Psoas muscle (tissue), 8 donors: ENCODE measurements around the gene OR51F2. TPM values are rescaled to one million over a fixed set of nuclear protein-coding genes. Genes with fewer than 3 reads are reported as not detected.
"Not testable (repeated sequence)": the region's sequence is repeated elsewhere in the genome, so short reads cannot be mapped to it uniquely, and the experiment has no call there.

ENCODE experiments used
- ATAC-seq, 4 donors: fragments of 200-7000 bp; cut with Tn5 transposase; one replicate each; pipeline ENCODE4 v1.9.1; 2020; ENCODE audit warnings: moderate library complexity in 3 of 4, mild to moderate bottlenecking in 2 of 4
- DNase-seq, 2 donors: peaks; one replicate each; pipeline ENCODE4 v3.0.0-alpha.2; 2020
- H3K27ac ChIP-seq: fragments of 200-600 bp; one replicate; pipeline ENCODE4 v1.8.0; 2022
- H3K27me3 ChIP-seq, 3 donors: fragments of 200-600 bp in 1 of 3; one replicate each; pipeline versions ENCODE4 v1.6.1 to v1.8.0; 2013 to 2022; ENCODE audit warnings: low read length in 2 of 3, mild to moderate bottlenecking in 2 of 3, moderate library complexity in 1 of 3; ENCODE audit not compliant: insufficient read depth in 3 of 3
- H3K36me3 ChIP-seq, 2 donors: fragments of 200-600 bp in 1 of 2; one replicate each; pipeline versions ENCODE4 v1.6.1 to v1.8.0; 2013 to 2022; ENCODE audit warnings: low read depth in 1 of 2, mild to moderate bottlenecking in 1 of 2, moderate library complexity in 1 of 2; ENCODE audit not compliant: insufficient read depth in 1 of 2
- H3K4me1 ChIP-seq: fragments of 200-600 bp; one replicate; pipeline ENCODE4 v1.8.0; 2022
- H3K4me3 ChIP-seq: fragments of 200-600 bp; one replicate; pipeline ENCODE4 v1.8.0; 2022; ENCODE audit warnings: mild to moderate bottlenecking
- H3K9me3 ChIP-seq: fragments of 200-600 bp; one replicate; pipeline ENCODE4 v1.8.0; 2022
- CTCF ChIP-seq: fragments of 200-600 bp; IDR thresholded peaks from one replicate; pipeline ENCODE4 v1.8.0; 2022; ENCODE audit warnings: antibody characterized with exemption
- WGBS, 3 donors: extraction: QIAGEN DNeasy Blood & Tissue Kit; methylation state at CpG; one replicate each; pipeline versions ENCODE4 v1.1.6 to v1.1.7; 2013; 5-methylcytosine and 5-hydroxymethylcytosine counted together
- intact Hi-C, 2 donors: fragments of 100-400 bp; cut with DNase I; formaldehyde crosslinking; loops; one replicate each; pipeline versions ENCODE4 v1.11.0 to v1.14.2; 2022
- polyA plus RNA-seq, 3 donors: library from polyadenylated mRNA; stranded (reverse); fragments of 200-250 nt; gene quantifications; one replicate each; pipeline ENCODE4 v1.2.3, GENCODE V29; 2013
- total RNA-seq, 4 donors: library from RNA; stranded (reverse); fragmentation: NEBNext Ultra II Directional in 2 of 4; extraction: Animal tissue kit (Norgen Biotek cat#: 25700) in 2 of 4; gene quantifications; one replicate each; pipeline versions ENCODE4 v1.2.1 to v1.2.4, GENCODE V29; 2021 to 2023
- donor health status: healthy with polysubstance abuse.
- donor health status: DM: no; HTN: no; CAD: no; lungs with moderate emphysema.
- donor health status: Bipolar disorder and iron deficiency.
- donor health status: healthy.
- donor health status: DM: yes; HTN: yes; CAD: no.
- donor health status: DM: no; HTN: no; CAD: no.
- donor health status: DM: no; HTN: no; CAD: no.
- donor health status: DM: yes; HTN: yes; CAD: no.

The OR51F2 gene
- total and polyA plus RNA-seq, 7 donors: not detected

- Histone ChIP-seq H3K4me1 (no peaks in the 10 kb centered on the region), H3K27ac (no peak overlapping the region), H3K27me3 (no peaks in the 10 kb centered on the region), H3K4me3 (no peak overlapping the region), H3K36me3 (no peaks in the 10 kb centered on the region), H3K9me3 (no peaks in the 10 kb centered on the region)
- TF ChIP-seq CTCF: no peak
- ATAC-seq (no peak), DNase-seq (no peak)
- WGBS, 3 donors: 23 to 32% (median 28%) methylated on average over 4 of the region's 4 CpGs
- intact Hi-C loops: no loop called here
Observed at GRCh38 chr11:4851033-4851432, 29.9 kb downstream of the OR51F2 start.

GRCh38 chr11:4854286-4854685, 33.2 kb downstream of the OR51F2 start:
- DNase-seq, H3K4me3 ChIP-seq, H3K27ac ChIP-seq, H3K27me3 ChIP-seq, H3K4me1 ChIP-seq, H3K9me3 ChIP-seq, ATAC-seq, H3K36me3 ChIP-seq, intact Hi-C loops: not testable (repeated sequence)
- WGBS, 3 donors: 89 to 92% (median 91%) methylated on average over 7 of the region's 7 CpGs

GRCh38 chr11:4862447-4863236, 41.5 kb downstream of the OR51F2 start:
- no peaks in the 10 kb centered on the region for H3K9me3 ChIP-seq
- no peak for TF ChIP-seq CTCF
- DNase-seq: no peak
- no peak overlapping the region for H3K4me3 ChIP-seq
- H3K36me3 ChIP-seq: no peaks in the 10 kb centered on the region
- no peaks in the 10 kb centered on the region for H3K27me3 ChIP-seq
- ATAC-seq: no peak
- intact Hi-C loops: no loop called here
- H3K27ac ChIP-seq: no peak overlapping the region
- H3K4me1 ChIP-seq: no peaks in the 10 kb centered on the region

GRCh38 chr11:4863876-4864275, 42.8 kb downstream of the OR51F2 start:
- H3K4me1 ChIP-seq: no peaks in the 10 kb centered on the region
- H3K4me3 ChIP-seq: no peak overlapping the region
- intact Hi-C loops: no loop called here
- H3K27me3 ChIP-seq: no peaks in the 10 kb centered on the region
- no peaks in the 10 kb centered on the region for H3K9me3 ChIP-seq
- 78 to 84% (median 78%) methylated on average over 4 of the region's 4 CpGs for WGBS, 3 donors
- TF ChIP-seq CTCF: no peak
- no peak overlapping the region for H3K27ac ChIP-seq
- no peaks in the 10 kb centered on the region for H3K36me3 ChIP-seq
- no peak for DNase-seq
- no peak for ATAC-seq

- ATAC-seq (no peak), DNase-seq (no peak)
- Histone ChIP-seq H3K27me3 (no peaks in the 10 kb centered on the region), H3K4me3 (no peak overlapping the region), H3K9me3 (no peaks in the 10 kb centered on the region), H3K4me1 (no peaks in the 10 kb centered on the region), H3K36me3 (no peaks in the 10 kb centered on the region), H3K27ac (no peak overlapping the region)
- intact Hi-C loops: no loop called here
- WGBS, 3 donors: 19 to 36% (median 25%) methylated on average over 1 of the region's 1 CpG
- no peak for TF ChIP-seq CTCF
Observed at GRCh38 chr11:4865855-4866254, 44.7 kb downstream of the OR51F2 start.

Other genes starting within 250 kb of the OR51F2 start
- not detected for gene OR52I2, start 239.6 kb upstream of the OR51F2 start, total RNA-seq
- not detected for gene OR52I2, start 239.6 kb upstream of the OR51F2 start, polyA plus RNA-seq
- not detected for gene OR52I1, start 227.3 kb upstream of the OR51F2 start, total RNA-seq
- not detected for gene OR52I1, start 227.3 kb upstream of the OR51F2 start, polyA plus RNA-seq
- gene TRIM68, start 213.1 kb upstream of the OR51F2 start, total RNA-seq: 10 to 100 TPM in 1 of 4 donors, 1 to 10 TPM in 3; 4.9 to 11.0 (median 7.1) TPM
- 10 to 100 TPM in 1 of 3 donors, 1 to 10 TPM in 2; 3.7 to 12.5 (median 4.2) TPM for gene TRIM68, start 213.1 kb upstream of the OR51F2 start, polyA plus RNA-seq
- not detected for gene OR51D1, start 183.8 kb upstream of the OR51F2 start, total RNA-seq
- gene OR51D1, start 183.8 kb upstream of the OR51F2 start, polyA plus RNA-seq: not detected
- gene OR51E1, start 177.3 kb upstream of the OR51F2 start, total RNA-seq: 1 to 10 TPM in 1 of 4 donors, under 1 TPM in 3; 0.61 to 2.1 (median 0.70) TPM
- gene OR51E1, start 177.3 kb upstream of the OR51F2 start, polyA plus RNA-seq: 1 to 10 TPM in 1 of 3 donors, under 1 TPM in 2; 0.77 to 1.3 (median 0.94) TPM
- under 1 TPM in 3 of 4 donors, not detected in 1; 0.10 to 0.19 (median 0.19) TPM for gene OR51E2, start 123.5 kb upstream of the OR51F2 start, total RNA-seq
- gene OR51E2, start 123.5 kb upstream of the OR51F2 start, polyA plus RNA-seq: under 1 TPM in 2 of 3 donors, not detected in 1; 0.21 to 0.23 TPM
- gene MMP26, start 116.5 kb upstream of the OR51F2 start, total RNA-seq: not detected
- gene MMP26, start 116.5 kb upstream of the OR51F2 start, polyA plus RNA-seq: not detected
- gene OR51F1, start 51.4 kb upstream of the OR51F2 start, total RNA-seq: not detected
- gene OR51F1, start 51.4 kb upstream of the OR51F2 start, polyA plus RNA-seq: not detected
- gene OR52R1, start 16.9 kb upstream of the OR51F2 start, total RNA-seq: not detected
- gene OR52R1, start 16.9 kb upstream of the OR51F2 start, polyA plus RNA-seq: not detected
- not detected for gene OR51S1, start 27.9 kb downstream of the OR51F2 start, total RNA-seq
- gene OR51S1, start 27.9 kb downstream of the OR51F2 start, polyA plus RNA-seq: not detected
- not detected for gene OR51T1, start 60.6 kb downstream of the OR51F2 start, total RNA-seq
- not detected for gene OR51T1, start 60.6 kb downstream of the OR51F2 start, polyA plus RNA-seq
- not detected for gene OR51A7, start 82.5 kb downstream of the OR51F2 start, total RNA-seq
- gene OR51A7, start 82.5 kb downstream of the OR51F2 start, polyA plus RNA-seq: not detected
- not detected for gene OR51G2, start 98.0 kb downstream of the OR51F2 start, total RNA-seq
- not detected for gene OR51G2, start 98.0 kb downstream of the OR51F2 start, polyA plus RNA-seq
- not detected for gene OR51G1, start 103.0 kb downstream of the OR51F2 start, total RNA-seq
- gene OR51G1, start 103.0 kb downstream of the OR51F2 start, polyA plus RNA-seq: not detected
- gene OR51A4, start 126.3 kb downstream of the OR51F2 start, total RNA-seq: not detected
- not detected for gene OR51A4, start 126.3 kb downstream of the OR51F2 start, polyA plus RNA-seq
- gene OR51A2, start 134.4 kb downstream of the OR51F2 start, total RNA-seq: not detected
- not detected for gene OR51A2, start 134.4 kb downstream of the OR51F2 start, polyA plus RNA-seq
- not detected for gene OR51L1, start 173.5 kb downstream of the OR51F2 start, total RNA-seq
- not detected for gene OR51L1, start 173.5 kb downstream of the OR51F2 start, polyA plus RNA-seq
- gene OR52J3, start 225.2 kb downstream of the OR51F2 start, total RNA-seq: not detected
- gene OR52J3, start 225.2 kb downstream of the OR51F2 start, polyA plus RNA-seq: not detected
- gene OR52E2, start 238.3 kb downstream of the OR51F2 start, total RNA-seq: not detected
- gene OR52E2, start 238.3 kb downstream of the OR51F2 start, polyA plus RNA-seq: not detected
- not detected for gene OR52E1, start 248.3 kb downstream of the OR51F2 start, total RNA-seq
- gene OR52E1, start 248.3 kb downstream of the OR51F2 start, polyA plus RNA-seq: not detected